ENCODE data around the gene NIPAL4. TPM values are rescaled to one million over a fixed set of nuclear protein-coding genes. Genes with fewer than 3 reads are reported as not detected.

Gene NIPAL4
- total RNA-seq, 4 donors from 2014 or later, result 0.63 to 1.2 (median 0.84) TPM; not detected in 1

DNA sequence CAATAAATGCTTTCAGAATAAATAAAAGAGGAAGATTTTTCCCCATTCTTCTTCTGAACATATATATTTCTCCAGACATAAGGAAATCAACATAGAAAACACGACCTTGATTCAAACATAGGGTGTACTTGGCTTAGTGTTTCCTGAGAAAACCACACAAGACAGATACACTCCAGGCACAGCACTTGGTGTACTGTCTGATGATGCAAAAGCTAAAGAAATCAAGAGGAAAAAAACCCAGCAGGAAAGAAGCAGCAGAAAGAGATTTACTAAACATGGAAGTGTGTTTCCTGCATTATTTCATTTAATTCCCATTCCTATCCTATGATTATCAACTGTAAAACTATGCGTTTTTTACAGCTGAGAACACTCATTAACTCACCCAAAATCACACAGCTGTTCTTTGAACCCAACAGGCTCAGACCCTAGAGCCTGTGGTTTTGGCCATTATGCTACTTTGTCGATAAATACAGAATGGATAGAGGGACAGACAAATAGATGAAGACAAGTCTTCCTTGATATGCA lies 46.1 kb downstream of the NIPAL4 start:
- no peak for TF ChIP-seq CTCF (IDR thresholded peaks at IDR 0.05)
- no peak for ATAC-seq (ENCODE audit: low FRiP score)

GRCh38 chr5:157506981-157507780 lies 47.2 kb downstream of the NIPAL4 start:
- DNase-seq (ENCODE audit: low spot score) (no peak), ATAC-seq (ENCODE audit: low FRiP score) (no peak)
- TF ChIP-seq CTCF (IDR thresholded peaks at IDR 0.05), result no peak

More for the DNA sequence above, 46.1 kb downstream of the NIPAL4 start:
- no peak for DNase-seq (ENCODE audit: low spot score)

DNA sequence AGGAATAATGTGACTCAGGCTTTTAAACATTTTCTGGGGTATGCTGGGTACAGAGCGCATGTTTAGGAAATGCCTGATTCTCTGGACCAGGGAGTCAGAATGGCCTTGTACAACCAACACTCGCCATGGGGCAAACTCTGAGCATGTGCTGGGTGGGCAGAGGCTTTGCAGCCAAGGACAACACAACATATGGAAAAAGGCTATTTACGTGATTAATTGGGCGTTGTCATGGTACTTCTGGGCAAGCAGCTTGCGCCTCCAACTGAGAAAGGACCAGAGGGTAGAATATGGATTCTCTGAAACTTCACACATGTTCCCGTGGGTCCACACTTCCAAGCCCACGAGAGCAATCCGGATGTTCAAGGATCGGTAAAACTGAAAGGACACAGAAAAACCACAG lies 49.1 kb downstream of the NIPAL4 start:
- no peak for TF ChIP-seq CTCF (IDR thresholded peaks at IDR 0.05)
- no peak for ATAC-seq (ENCODE audit: low FRiP score)
- no peak for DNase-seq (ENCODE audit: low spot score)

DNA sequence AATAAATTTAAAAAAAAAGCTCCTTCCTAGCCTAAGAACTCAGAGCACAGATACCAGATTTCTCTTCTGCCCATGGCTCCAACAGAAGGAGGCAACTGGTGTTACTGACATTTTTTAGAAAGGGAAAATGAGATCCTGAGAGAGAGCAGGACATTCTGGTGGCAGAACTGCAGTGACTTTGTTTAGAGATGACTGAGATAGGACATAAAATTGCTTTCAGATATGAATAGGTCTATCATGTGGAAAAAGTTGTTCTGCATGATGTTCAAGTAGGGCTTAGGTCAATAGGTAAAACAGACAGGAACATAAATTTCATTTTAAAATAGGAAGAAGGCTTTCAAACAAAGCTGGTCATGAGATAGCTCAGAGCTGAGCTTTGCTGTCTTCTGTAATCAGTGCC lies 49.6 kb downstream of the NIPAL4 start:
- no peak for TF ChIP-seq CTCF (IDR thresholded peaks at IDR 0.05)
- ATAC-seq (ENCODE audit: low FRiP score), result no peak

GRCh38 chr5:157510682-157511081 lies 50.7 kb downstream of the NIPAL4 start:
- ATAC-seq (ENCODE audit: low FRiP score), result no peak
- no peak for TF ChIP-seq CTCF (IDR thresholded peaks at IDR 0.05)

More for the DNA sequence above, 49.6 kb downstream of the NIPAL4 start:
- DNase-seq (ENCODE audit: low spot score), result no peak

GRCh38 chr5:157511651-157512644 lies 51.9 kb downstream of the NIPAL4 start:
- ATAC-seq (ENCODE audit: low FRiP score) (peak; percentile 92), DNase-seq (ENCODE audit: low spot score) (peak; percentile 70)
- no peak for TF ChIP-seq CTCF (IDR thresholded peaks at IDR 0.05)

More at GRCh38 chr5:157510682-157511081, 50.7 kb downstream of the NIPAL4 start:
- no peak for DNase-seq (ENCODE audit: low spot score)
